Measurements from ENCODE around the gene TEX14. TPM values are rescaled to one million over a fixed set of nuclear protein-coding genes. Genes with fewer than 3 reads are reported as not detected.

TEX14 gene
- total RNA-seq, 4 donors from 2014 or later: 0.13 to 0.19 TPM; not detected in 2

GRCh38 chr17:58538811-58539409, 152.9 kb downstream of the TEX14 start:
- DNase-seq: no peak
- H3K27ac ChIP-seq: no peak overlapping the region
- TF ChIP-seq POLR2A (IDR thresholded peaks at IDR 0.05) (no peak), CTCF (IDR thresholded peaks at IDR 0.05) (no peak)
- intact Hi-C loops (cut with DNase I): no loop called here
- peaks cover 0 to 12% (median 0%) of the 10 kb centered on the region in 4 donors for H3K27me3 ChIP-seq
- no peaks in the 10 kb centered on the region for H3K36me3 ChIP-seq
- no peak overlapping the region for H3K4me3 ChIP-seq
- H3K4me1 ChIP-seq: no peaks in the 10 kb centered on the region
- no peaks in the 10 kb centered on the region for H3K9me3 ChIP-seq
- 50 to 65% methylated on average over 2 to 4 of the region's 6 CpGs for whole genome bisulfite sequencing, 2 donors

DNA sequence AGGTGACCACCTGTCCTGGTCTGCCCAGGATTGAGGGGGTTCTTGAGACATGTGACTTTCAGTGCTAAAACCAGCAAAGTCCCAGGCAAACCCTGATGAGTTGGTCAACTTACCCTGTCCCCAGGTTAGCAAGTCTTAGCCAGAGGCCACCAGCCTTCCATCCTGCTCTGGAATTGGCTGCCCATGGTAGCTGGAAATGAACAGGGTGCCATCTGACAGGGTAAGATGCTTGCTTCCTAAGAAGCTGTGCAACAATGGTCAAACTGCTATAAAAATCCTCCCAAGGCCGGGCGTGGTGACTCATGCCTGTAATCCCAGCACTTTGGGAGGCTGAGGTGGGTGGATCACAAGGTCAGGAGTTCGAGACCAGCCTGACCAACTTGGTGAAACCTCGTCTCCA, 154.6 kb downstream of the TEX14 start:
- Histone ChIP-seq H3K4me3 (no peak overlapping the region), H3K4me1 (peaks cover 1 to 9% (median 4%) of the 10 kb centered on the region in 3 donors), H3K27ac (no peak overlapping the region), H3K9me3 (no peaks in the 10 kb centered on the region), H3K36me3 (no peaks in the 10 kb centered on the region), H3K27me3 (peaks cover 0 to 12% (median 0%) of the 10 kb centered on the region in 4 donors)
- no CpG with 5 or more reads among the region's 4 CpGs for WGBS, 2 donors
- intact Hi-C loops (cut with DNase I): no loop called here
- no peak for TF ChIP-seq CTCF (IDR thresholded peaks at IDR 0.05)
- no peak for TF ChIP-seq POLR2A (IDR thresholded peaks at IDR 0.05)
- no peak for DNase-seq

DNA sequence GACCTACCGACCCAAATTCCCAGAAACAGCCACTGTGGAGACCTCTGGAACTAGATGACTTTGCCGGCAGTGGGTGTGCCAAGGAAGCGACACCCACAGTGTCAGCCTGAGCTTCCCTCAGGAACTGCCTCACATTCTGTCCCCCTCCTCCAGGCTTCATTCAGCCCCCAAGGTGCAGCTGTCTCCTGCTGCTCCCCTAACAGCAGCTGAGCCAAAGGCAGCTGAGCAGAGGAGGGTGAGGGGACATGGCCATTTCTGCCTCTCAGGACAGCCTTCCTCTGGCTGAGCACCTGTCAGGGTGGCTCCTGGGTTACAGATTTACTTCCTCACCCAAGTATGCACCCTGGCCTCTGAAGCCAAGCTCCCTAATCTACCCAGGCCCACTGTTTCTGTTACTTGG, 155.3 kb downstream of the TEX14 start:
- TF ChIP-seq CTCF (IDR thresholded peaks at IDR 0.05) (no peak), POLR2A (IDR thresholded peaks at IDR 0.05) (no peak)
- WGBS, 2 donors: 81 to 87% methylated on average over 3 of the region's 3 CpGs
- H3K27ac ChIP-seq: no peak overlapping the region
- H3K36me3 ChIP-seq: no peaks in the 10 kb centered on the region
- no peak overlapping the region for H3K4me3 ChIP-seq
- intact Hi-C loops (cut with DNase I): no loop called here
- no peak for DNase-seq
- H3K9me3 ChIP-seq: no peaks in the 10 kb centered on the region
- peaks cover 4 to 15% (median 7%) of the 10 kb centered on the region in 3 donors for H3K4me1 ChIP-seq
- peaks cover 0 to 13% (median 0%) of the 10 kb centered on the region in 4 donors for H3K27me3 ChIP-seq

- DNase-seq: no peak
- H3K27ac ChIP-seq: no peak overlapping the region
- TF ChIP-seq POLR2A (IDR thresholded peaks at IDR 0.05) (no peak), CTCF (IDR thresholded peaks at IDR 0.05) (no peak)
Observed at GRCh38 chr17:58535431-58535830, 156.4 kb downstream of the TEX14 start.

GRCh38 chr17:58534901-58535421, 156.9 kb downstream of the TEX14 start:
- Histone ChIP-seq H3K4me1 (peaks cover 7 to 24% (median 11%) of the 10 kb centered on the region in 3 donors), H3K27me3 (peaks cover 0 to 20% (median 0%) of the 10 kb centered on the region in 4 donors), H3K27ac (no peak overlapping the region), H3K9me3 (no peaks in the 10 kb centered on the region), H3K4me3 (no peak overlapping the region), H3K36me3 (no peaks in the 10 kb centered on the region)
- DNase-seq: no peak
- no peak for TF ChIP-seq CTCF (IDR thresholded peaks at IDR 0.05)
- TF ChIP-seq POLR2A (IDR thresholded peaks at IDR 0.05): no peak
- 83 to 86% methylated on average over 1 to 4 of the region's 4 CpGs for WGBS, 2 donors
- intact Hi-C loops (cut with DNase I): no loop called here

More at GRCh38 chr17:58535431-58535830, 156.4 kb downstream of the TEX14 start:
- H3K36me3 ChIP-seq: no peaks in the 10 kb centered on the region
- intact Hi-C loops (cut with DNase I): no loop called here
- peaks cover 0 to 20% (median 0%) of the 10 kb centered on the region in 4 donors for H3K27me3 ChIP-seq
- H3K4me1 ChIP-seq: peaks cover 7 to 24% (median 11%) of the 10 kb centered on the region in 3 donors
- WGBS, 2 donors: 69 to 81% methylated on average over 2 of the region's 2 CpGs
- no peak overlapping the region for H3K4me3 ChIP-seq
- no peaks in the 10 kb centered on the region for H3K9me3 ChIP-seq
